Measurements from ENCODE around the gene ERI3. TPM values are rescaled to one million over a fixed set of nuclear protein-coding genes. Genes with fewer than 3 reads are reported as not detected.

ERI3 gene
- total and polyA plus RNA-seq, 10 of the 15 experiments (the other 5 are each of a cell fraction or from before 2014, with no cell fraction given), result 20.6 to 90.4 (median 41.2) TPM

GRCh38 chr1:44276901-44277300 lies 78.2 kb downstream of the ERI3 start:
- Histone ChIP-seq H3K4me1 (ENCODE audit: control insufficient read depth, insufficient read depth, low read length) (no peaks in the 10 kb centered on the region), H2AFZ (ENCODE audit: control insufficient read depth, low read depth, low read length) (no peak overlapping the region), H3K27ac (ENCODE audit: control insufficient read depth, insufficient read depth) (no peak overlapping the region), H3K9me3 (replicated peaks; ENCODE audit: control insufficient read depth, insufficient read depth, low read length) (no peaks in the 10 kb centered on the region), H3K27me3 (replicated peaks in 1 of 2; ENCODE audit: control insufficient read depth in 2 of 2, insufficient read depth in 2 of 2, low read length in 1 of 2) (no peaks in the 10 kb centered on the region), H3K4me3 (no peak overlapping the region), H3K36me3 (ENCODE audit: control insufficient read depth in 2 of 2, insufficient read depth in 2 of 2, low read length in 1 of 2) (no peaks in the 10 kb centered on the region; a peak in 1 of 4 replicates), H4K20me1 (ENCODE audit: control insufficient read depth, insufficient read depth) (no peaks in the 10 kb centered on the region), H3K9ac (ENCODE audit: control insufficient read depth, insufficient read depth, low read length) (no peak overlapping the region), H3K4me2 (ENCODE audit: control insufficient read depth, insufficient read depth) (no peak overlapping the region), H3K79me2 (ENCODE audit: control insufficient read depth, insufficient read depth, low read length) (no peaks in the 10 kb centered on the region)
- FAIRE-seq, result no peak
- in situ Hi-C loops (cut with MboI), result no loop called here
- no TSS peak for BruUV-seq (replicated peaks)
- intact Hi-C loops (cut with micrococcal nuclease; ENCODE audit: unreplicated experiment), result no loop called here
- RAD21 ChIA-PET (ENCODE audit: unreplicated experiment), result no interaction called here
- 75% methylated on average over 2 of the region's 2 CpGs for WGBS (ENCODE audit: insufficient coverage, insufficient replicate concordance, low lambda C conversion rate, missing lambda C conversion rate)
- POLR2A ChIA-PET, result no interaction called here
- CTCF ChIA-PET, result no interaction called here
- SMC1A ChIA-PET (ENCODE audit: uncharacterized antibody, unreplicated experiment), result no interaction called here
- ATAC-seq, result no peak
- DNase-seq (ENCODE audit: low read depth, low spot score), result no peak
- TF ChIP-seq CHD2 (IDR thresholded peaks at IDR 0.05; ENCODE audit: borderline replicate concordance, low read depth, low read length), result no peak
- TF ChIP-seq E2F8 (IDR thresholded peaks at IDR 0.05; ENCODE audit: low read depth, partially characterized antibody), result no peak
- no peak for TF ChIP-seq PRDM15 (CRISPR knock-in tag; IDR thresholded peaks at IDR 0.05)
- no peak for TF ChIP-seq MXI1 (IDR thresholded peaks at IDR 0.05; ENCODE audit: low read depth, low read length)
- TF ChIP-seq JUNB (IDR thresholded peaks at IDR 0.05), result no peak
- no peak for TF ChIP-seq BCL3 (IDR thresholded peaks at IDR 0.05; ENCODE audit: borderline replicate concordance, insufficient read depth, low read depth, low read length, poor library complexity, severe bottlenecking)
- no peak for TF ChIP-seq ZBTB4 (CRISPR knock-in tag; IDR thresholded peaks at IDR 0.05)
- no peak for TF ChIP-seq IRF4 (IDR thresholded peaks at IDR 0.05; ENCODE audit: low read depth, low read length)
- no peak for TF ChIP-seq PKNOX1 (IDR thresholded peaks at IDR 0.05)

All from GM12878 (cell line).